ENCODE data around the gene DNAI7. TPM values are rescaled to one million over a fixed set of nuclear protein-coding genes. Genes with fewer than 3 reads are reported as not detected.

Gene DNAI7
- total and polyA plus RNA-seq, 2 of the 8 experiments (the other 6 are each of a cell fraction or from before 2014, with no cell fraction given), result 0.12 to 0.28 TPM

DNA sequence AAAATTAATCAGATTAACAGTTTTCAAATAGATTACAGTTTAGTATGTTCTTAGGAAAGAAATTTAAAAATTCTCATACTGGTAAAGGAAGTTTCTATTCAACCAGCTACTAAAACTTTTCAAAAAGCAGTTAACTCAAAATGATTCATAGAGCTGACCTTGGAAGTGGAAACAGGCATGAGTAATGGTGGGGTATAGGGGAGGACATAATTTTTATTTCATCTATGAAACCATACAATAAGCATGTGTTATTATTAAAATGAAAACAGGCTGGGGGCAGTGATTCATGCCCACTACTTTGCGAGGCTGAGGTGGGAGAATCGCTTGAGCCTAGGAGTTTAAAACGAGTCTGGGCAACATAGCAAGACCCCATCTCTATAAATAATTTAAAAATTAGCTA is 73.0 kb downstream of the DNAI7 start (continued):
- no peak for TF ChIP-seq SUZ12 (IDR thresholded peaks at IDR 0.05; ENCODE audit: low read length)
- TF ChIP-seq EP300 (IDR thresholded peaks at IDR 0.05; ENCODE audit: borderline replicate concordance in 1 of 2, low read depth in 2 of 2, low read length in 2 of 2), result no peak
- TF ChIP-seq, protein P1, sequence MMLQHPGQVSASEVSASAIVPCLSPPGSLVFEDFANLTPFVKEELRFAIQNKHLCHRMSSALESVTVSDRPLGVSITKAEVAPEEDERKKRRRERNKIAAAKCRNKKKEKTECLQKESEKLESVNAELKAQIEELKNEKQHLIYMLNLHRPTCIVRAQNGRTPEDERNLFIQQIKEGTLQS (IDR thresholded peaks at IDR 0.05; ENCODE audit: insufficient read depth, low read depth, low read length), result no peak
- TF ChIP-seq TAF7 (optimal IDR thresholded peaks at IDR 0.05; ENCODE audit: borderline replicate concordance, low read depth, low read length), result no peak
- no peak for TF ChIP-seq YY1 (IDR thresholded peaks at IDR 0.05; ENCODE audit: low read depth, low read length)
- TF ChIP-seq MAFK (IDR thresholded peaks at IDR 0.05; ENCODE audit: low read depth, low read length), result no peak
- no peak for TF ChIP-seq FOSL1 (IDR thresholded peaks at IDR 0.05; ENCODE audit: insufficient read depth, low read depth, low read length)
